GM18499 (cell line): Measurements from ENCODE around the gene MSL2.
"Not testable (repeated sequence)": the region's sequence is repeated elsewhere in the genome, so short reads cannot be mapped to it uniquely, and the experiment has no call there.

ENCODE experiments used
- ATAC-seq: cut with Tn5 transposase; IDR thresholded peaks from one replicate; pipeline ENCODE4 v1.9.1; 2021; ENCODE audit warnings: moderate number of reproducible peaks; ENCODE audit not compliant: insufficient read depth, unreplicated experiment

MSL2 gene

GRCh38 chr3:136149667-136150066 is 46.5 kb downstream of the MSL2 start:
- ATAC-seq = no peak

GRCh38 chr3:136146981-136147729 is 49.0 kb downstream of the MSL2 start:
- no peak for ATAC-seq

GRCh38 chr3:136144397-136144796 is 51.7 kb downstream of the MSL2 start:
- not testable (repeated sequence) for ATAC-seq

GRCh38 chr3:136142592-136142991 is 53.5 kb downstream of the MSL2 start:
- ATAC-seq = no peak

- no peak for ATAC-seq
These were observed 54.2 kb downstream of the MSL2 start for GRCh38 chr3:136141891-136142290.

GRCh38 chr3:136141291-136141785 is 54.8 kb downstream of the MSL2 start:
- ATAC-seq = no peak

GRCh38 chr3:136136454-136136853 is 59.7 kb downstream of the MSL2 start:
- no peak for ATAC-seq

GRCh38 chr3:136135039-136135802 is 60.9 kb downstream of the MSL2 start:
- ATAC-seq = no peak

- ATAC-seq = no peak
These were observed 62.0 kb downstream of the MSL2 start for GRCh38 chr3:136134091-136134490.

GRCh38 chr3:136131647-136132046 is 64.5 kb downstream of the MSL2 start:
- ATAC-seq = not testable (repeated sequence)

- ATAC-seq = no peak
These were observed 74.1 kb downstream of the MSL2 start for GRCh38 chr3:136122006-136122405.

- peak; percentile 74 for ATAC-seq
These were observed 75.5 kb downstream of the MSL2 start for GRCh38 chr3:136120373-136121348.

GRCh38 chr3:136119783-136120182 is 76.4 kb downstream of the MSL2 start:
- not testable (repeated sequence) for ATAC-seq

- not testable (repeated sequence) for ATAC-seq
These were observed 76.8 kb downstream of the MSL2 start for GRCh38 chr3:136119332-136119731.

- ATAC-seq = no peak
These were observed 81.7 kb downstream of the MSL2 start for GRCh38 chr3:136114421-136114820.

- no peak for ATAC-seq
These were observed 85.7 kb downstream of the MSL2 start for GRCh38 chr3:136110481-136110880.

GRCh38 chr3:136109499-136109898 is 86.6 kb downstream of the MSL2 start:
- ATAC-seq = peak; percentile 95

GRCh38 chr3:136106101-136106500 is 90.0 kb downstream of the MSL2 start:
- no peak for ATAC-seq

GRCh38 chr3:136105044-136105443 is 91.1 kb downstream of the MSL2 start:
- no peak for ATAC-seq
